H7 (cell line): Measurements from ENCODE around the gene ONECUT1. TPM values are rescaled to one million over a fixed set of nuclear protein-coding genes. Genes with fewer than 3 reads are reported as not detected.

Experiments used
- DNase-seq: peaks from one replicate; pipeline ENCODE4 v3.0.0; 2012
- H3K27me3 ChIP-seq: 2 replicates; pipeline ENCODE4 v1.6.0; 2011; ENCODE audit warnings: mild to moderate bottlenecking, low read length; ENCODE audit not compliant: control insufficient read depth, insufficient read depth
- H3K36me3 ChIP-seq: replicated peaks from 2 replicates; pipeline ENCODE4 v1.5.1; 2011; ENCODE audit warnings: low read length; ENCODE audit not compliant: control insufficient read depth, insufficient read depth
- H3K4me3 ChIP-seq: 2 replicates; pipeline ENCODE4 v1.5.1; 2011; ENCODE audit warnings: low read depth, mild to moderate bottlenecking, control low read depth, low read length, moderate library complexity; ENCODE audit not compliant: insufficient read depth
- total RNA-seq: library from RNA; depleted of rRNA; stranded (reverse); fragments of >200 nt; shearing (Covaris generic); gene quantifications from 2 replicates; pipeline ENCODE4 v1.2.3, GENCODE V29; 2014

ONECUT1 gene
- total RNA-seq, 1 experiment from 2014 or later = 8.0 TPM

DNA sequence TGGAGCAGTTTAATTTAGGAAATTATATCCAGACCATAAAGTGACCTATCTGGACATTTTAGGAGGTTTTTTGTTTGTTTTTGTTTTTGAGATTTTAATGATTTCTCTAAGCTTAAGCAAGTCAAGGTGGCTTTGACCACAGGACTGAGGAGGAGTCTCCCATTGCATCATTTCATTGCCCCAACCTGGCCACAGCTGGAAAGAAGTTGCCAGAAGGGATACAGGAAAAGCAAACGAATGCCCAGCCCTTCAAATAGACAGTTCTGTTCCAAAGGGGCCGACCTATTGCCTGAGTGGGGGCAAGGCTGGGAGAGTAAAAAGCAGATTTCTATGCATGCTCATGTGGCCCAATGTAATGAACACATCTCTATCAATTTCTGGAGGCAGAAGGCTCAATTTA is 12.0 kb upstream of the ONECUT1 start:
- no peak overlapping the region for H3K4me3 ChIP-seq
- peaks cover 81% of the 10 kb centered on the region; the same call in 1 of the 2 replicates for H3K27me3 ChIP-seq

DNA sequence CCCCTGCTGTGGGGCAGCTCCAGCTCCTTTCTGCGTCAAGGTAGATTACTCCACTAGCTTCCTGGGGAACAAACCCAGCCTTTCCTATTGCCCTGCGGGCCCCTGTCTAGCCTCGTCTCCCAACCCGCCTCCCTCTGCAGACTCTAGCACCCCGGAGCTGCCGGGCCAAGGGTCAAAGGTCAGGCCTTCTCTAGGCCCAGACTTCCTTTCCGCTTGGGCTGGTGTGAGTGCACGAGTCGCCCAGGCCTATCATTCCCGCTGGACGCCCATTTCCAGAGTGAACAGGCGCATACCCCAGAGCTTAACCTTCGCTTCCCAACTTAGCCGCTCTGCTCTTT is 11.6 kb upstream of the ONECUT1 start:
- no peak for DNase-seq
- peaks cover 81% of the 10 kb centered on the region; the same call in 1 of the 2 replicates for H3K27me3 ChIP-seq
- H3K4me3 ChIP-seq = no peak overlapping the region
- no peaks in the 10 kb centered on the region for H3K36me3 ChIP-seq

More for the DNA sequence above, 12.0 kb upstream of the ONECUT1 start:
- H3K36me3 ChIP-seq = no peaks in the 10 kb centered on the region
- no peak for DNase-seq

DNA sequence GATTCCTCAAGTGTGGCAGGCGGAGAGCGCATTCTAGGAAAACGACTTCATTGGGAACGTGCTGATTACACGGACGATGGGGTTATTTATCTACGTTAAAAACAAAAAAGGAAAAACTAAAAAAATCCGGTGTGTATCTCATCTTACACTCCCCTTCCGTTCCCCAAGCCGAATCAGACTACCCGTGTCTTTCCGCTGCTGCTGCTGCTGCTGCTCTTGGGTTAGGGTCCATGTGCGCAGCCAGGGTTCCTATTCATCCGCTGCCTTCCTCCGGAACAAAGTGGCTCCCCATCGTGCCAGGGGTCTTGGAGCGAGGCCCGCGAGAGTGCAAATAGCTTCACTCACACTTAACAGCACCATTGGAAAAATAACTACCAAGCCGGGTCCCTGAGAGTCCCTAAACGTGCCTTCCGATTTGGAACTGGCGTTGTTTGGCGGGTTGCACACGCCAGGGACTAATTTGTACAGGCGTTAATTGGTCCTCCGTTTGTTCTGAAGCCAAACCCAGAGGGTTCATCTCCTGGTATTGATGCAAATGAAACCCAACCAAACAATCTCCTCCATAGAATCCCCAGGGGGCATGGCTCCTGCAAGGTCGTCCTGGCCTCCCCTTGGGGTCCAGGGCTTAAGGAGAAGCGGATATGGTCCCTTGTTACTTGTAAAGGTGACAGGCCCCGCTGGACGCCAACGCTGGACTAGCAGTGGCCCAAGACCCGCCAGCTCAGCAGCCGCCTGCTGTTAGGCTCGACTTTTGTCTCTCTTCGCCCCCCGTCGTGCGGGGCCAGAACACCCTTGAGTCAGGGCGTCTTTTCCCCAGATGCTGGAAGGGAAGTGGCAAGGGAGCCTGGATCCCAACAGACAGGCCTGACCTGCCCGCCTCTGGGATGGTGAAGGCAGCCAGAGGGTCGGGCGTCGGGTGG is 11.0 kb upstream of the ONECUT1 start:
- Histone ChIP-seq H3K27me3 (peaks cover 81% of the 10 kb centered on the region; the same call in 1 of the 2 replicates), H3K4me3 (no peak overlapping the region)

DNA sequence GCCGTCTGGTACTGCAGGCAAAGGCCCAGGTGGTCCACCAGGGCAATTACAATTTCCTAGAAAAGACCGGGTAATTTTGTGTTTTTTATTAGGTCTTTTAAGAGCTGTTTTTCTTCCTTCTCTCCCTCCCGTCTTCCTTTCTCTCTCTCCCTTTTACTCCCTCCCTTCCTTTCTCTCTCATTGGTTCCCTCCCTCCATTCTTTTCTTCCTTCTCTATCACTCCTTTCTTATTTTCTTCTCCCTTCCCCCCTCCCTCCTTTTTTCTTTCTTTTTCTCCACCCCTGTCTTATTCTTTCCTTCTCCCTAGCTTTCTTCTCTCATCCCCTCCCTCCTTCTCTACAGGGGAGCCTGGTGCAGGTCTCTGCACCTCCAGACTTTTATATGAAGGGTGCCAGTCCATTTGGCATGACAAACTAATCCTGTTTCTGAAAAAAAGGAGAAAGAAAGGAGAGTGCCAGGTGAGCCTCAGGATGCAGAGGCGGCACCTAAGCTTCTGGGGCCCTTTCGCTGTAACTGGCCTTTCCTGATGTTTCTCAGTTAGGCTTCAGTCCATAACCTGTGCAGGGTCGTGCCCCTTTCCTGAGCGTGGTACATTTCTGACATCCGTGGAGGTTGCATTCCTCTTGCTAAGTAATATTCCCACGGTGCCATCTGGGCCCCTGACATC is 9.1 kb upstream of the ONECUT1 start:
- Histone ChIP-seq H3K4me3 (no peak overlapping the region), H3K27me3 (peaks cover 94% of the 10 kb centered on the region; the same call in 1 of the 2 replicates), H3K36me3 (no peaks in the 10 kb centered on the region)
- DNase-seq = no peak

More for the DNA sequence above, 11.0 kb upstream of the ONECUT1 start:
- H3K36me3 ChIP-seq = no peaks in the 10 kb centered on the region
- peak; percentile 65 for DNase-seq

DNA sequence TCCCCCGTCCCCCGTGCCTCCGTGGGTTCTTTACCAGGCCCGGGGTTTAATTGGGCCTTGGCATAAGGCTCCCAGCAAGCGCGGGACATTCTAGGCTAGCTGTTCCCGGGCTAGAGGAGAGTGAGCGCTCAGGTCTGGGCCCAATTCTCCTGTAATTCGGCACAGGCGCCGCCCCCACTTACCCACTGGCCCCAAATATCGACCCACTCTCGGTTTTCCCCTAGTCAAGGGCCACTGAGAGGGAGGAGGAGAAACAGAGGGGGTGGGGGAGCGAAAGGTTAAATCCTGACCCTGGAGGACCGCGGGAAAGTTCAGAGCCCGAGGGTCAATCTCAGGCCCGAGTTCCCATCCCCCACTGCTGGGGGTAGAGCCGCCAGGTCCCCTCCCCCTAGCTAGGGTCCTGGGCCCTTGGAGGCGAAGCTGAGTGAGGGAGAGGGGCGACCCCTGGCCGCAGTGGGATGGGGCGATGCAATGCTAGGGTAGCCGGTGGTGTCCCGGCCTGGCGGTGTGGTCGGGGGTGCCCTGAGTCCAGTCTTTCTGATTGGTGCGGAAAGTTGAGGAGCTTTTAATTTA is 8.5 kb upstream of the ONECUT1 start:
- H3K27me3 ChIP-seq = peaks cover 99% of the 10 kb centered on the region; the same call in 1 of the 2 replicates
- H3K4me3 ChIP-seq = peak overlapping the region; percentile 13; the same call in 1 of the 2 replicates
- no peaks in the 10 kb centered on the region for H3K36me3 ChIP-seq
- DNase-seq = peak; percentile 91

DNA sequence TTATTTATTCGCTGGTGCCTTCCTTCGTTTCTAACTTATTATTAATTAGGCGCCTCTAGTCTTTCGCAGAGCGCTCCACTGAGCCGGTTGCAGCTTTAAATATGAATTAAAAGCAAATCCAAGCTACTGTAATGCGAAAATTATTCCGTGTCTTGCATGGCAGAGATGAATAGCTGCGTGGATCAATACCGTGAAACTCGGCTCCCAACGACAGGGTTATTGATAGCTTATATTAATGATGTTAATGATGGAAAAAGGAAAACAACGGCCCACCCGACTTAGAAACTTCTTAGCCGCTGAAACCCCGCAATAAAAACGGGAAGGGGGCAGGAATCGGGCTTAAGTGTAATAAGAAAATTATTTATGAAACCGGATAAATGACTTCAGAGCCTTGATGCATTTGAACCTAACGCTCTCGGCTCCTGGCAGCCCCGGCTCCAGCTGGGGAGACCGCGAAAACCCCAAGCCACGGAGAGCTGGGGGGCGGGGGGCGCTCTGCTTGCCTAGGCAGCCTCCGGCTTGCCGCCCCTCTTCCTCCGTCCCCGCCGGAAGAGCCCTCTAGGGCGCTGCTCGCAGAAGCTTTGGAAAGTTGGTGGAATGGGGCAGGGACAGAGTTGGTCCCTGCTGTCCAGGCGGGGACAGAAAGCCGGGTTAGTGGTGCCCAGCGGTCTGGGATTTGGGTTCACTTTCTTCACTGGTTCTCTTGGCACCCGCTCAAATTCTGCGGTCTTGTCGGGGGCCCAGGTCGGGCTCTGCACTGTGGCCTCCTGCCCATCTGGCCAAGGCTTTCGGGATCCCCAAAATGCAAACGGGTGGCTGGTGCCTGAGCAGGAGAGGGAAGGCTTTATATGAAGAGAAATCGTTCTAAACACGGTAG is 7.7 kb upstream of the ONECUT1 start:
- Histone ChIP-seq H3K27me3 (peaks cover 99% of the 10 kb centered on the region; the same call in 1 of the 2 replicates), H3K36me3 (no peaks in the 10 kb centered on the region), H3K4me3 (peak overlapping the region; percentile 13; the same call in 1 of the 2 replicates)
- DNase-seq = peak; percentile 81

DNA sequence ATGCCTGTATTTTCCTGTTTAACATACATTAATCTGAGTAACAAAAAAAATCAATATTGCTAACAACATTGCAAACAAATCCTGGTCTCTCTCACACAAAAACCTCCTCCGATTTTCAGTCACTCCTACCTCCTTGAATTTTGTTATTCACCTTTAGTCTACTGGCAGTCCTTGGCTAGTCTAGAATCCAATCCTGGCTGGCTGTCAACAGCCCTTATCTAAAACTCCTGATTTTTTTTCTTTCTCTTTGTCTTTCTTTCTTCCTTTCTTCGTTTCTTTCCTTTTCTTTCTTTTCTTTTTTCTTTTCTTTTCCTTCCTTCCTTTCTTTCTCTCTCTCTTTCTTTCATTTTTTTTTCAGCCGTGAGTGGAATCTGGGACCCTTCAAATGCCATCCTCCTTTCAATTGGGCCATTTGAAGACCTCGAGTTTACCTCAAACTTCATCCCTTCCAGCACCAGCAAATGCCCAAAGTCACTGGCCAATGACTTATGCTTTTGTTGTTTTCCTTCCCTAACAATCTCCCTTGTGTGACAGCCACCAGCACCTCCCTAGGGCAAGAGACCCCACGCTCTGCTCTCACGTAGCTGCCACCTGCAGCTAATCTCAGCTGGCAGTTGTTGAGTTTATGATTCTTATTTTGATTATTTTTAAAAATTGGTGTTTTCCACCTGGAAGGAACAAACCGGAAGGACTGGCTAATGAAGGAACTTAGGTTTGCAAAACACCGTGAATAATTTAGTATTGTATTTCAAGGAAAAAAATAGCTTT is 6.8 kb upstream of the ONECUT1 start:
- Histone ChIP-seq H3K36me3 (no peaks in the 10 kb centered on the region), H3K27me3 (peaks cover 98% of the 10 kb centered on the region; the same call in 1 of the 2 replicates), H3K4me3 (no peak overlapping the region)
- DNase-seq = peak; percentile 33

DNA sequence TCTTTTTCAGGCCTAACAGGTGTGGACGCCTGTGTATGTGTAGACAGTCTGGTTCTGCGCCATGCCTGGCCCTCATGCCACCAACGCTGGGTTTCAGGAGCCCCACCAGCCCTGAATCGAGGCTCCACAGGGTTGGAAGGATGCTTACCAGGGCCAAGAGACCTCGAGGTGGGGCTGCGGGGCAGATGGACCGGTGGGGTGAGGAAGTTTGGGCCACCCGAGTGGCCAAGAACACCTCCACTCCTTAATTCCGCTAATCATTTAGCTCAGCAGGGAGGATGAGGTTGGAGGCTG is 6.0 kb upstream of the ONECUT1 start:
- Histone ChIP-seq H3K27me3 (peaks cover 98% of the 10 kb centered on the region; the same call in 1 of the 2 replicates), H3K4me3 (no peak overlapping the region), H3K36me3 (no peaks in the 10 kb centered on the region)
- DNase-seq = peak; percentile 32

DNA sequence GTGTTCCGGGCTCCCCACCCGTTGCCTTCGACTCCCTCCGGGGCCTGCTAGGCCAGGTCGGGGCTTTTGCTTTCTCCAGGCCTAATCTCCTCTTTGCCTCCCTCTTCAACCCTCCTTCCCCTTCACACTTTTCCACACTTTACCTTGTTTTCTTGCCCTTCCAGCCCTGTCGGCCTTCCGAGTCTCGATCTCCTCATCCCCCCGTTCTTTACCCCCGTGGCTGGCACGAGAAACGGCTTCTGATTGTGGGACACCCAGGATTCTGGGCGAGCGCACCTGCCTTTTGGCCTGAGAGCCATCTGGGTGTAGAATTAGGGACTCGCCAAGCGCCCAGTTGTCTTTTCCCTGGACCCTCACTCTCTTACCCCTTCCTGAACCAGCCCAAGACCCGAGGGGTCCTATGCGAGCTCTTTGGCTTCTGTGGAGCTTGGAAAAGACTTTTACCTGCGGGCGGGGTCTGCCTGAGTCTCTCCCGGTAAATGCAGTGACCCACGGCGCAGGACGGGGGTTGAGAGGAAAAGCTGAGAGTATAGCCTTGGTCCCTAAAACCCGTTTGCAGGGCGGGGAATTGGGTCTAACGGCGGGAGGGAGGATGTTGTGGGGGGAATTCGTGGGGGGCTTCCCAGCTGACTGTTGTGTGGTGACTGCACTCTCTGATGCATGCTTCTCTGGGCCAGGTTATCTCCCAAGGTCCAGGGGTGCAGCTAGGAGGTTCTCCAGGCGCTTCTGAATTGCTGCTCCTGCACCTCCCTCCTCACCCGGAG is 5.5 kb upstream of the ONECUT1 start:
- Histone ChIP-seq H3K4me3 (no peak overlapping the region), H3K36me3 (no peaks in the 10 kb centered on the region), H3K27me3 (peaks cover 97% of the 10 kb centered on the region; the same call in 1 of the 2 replicates)
- peak; percentile 75 for DNase-seq

DNA sequence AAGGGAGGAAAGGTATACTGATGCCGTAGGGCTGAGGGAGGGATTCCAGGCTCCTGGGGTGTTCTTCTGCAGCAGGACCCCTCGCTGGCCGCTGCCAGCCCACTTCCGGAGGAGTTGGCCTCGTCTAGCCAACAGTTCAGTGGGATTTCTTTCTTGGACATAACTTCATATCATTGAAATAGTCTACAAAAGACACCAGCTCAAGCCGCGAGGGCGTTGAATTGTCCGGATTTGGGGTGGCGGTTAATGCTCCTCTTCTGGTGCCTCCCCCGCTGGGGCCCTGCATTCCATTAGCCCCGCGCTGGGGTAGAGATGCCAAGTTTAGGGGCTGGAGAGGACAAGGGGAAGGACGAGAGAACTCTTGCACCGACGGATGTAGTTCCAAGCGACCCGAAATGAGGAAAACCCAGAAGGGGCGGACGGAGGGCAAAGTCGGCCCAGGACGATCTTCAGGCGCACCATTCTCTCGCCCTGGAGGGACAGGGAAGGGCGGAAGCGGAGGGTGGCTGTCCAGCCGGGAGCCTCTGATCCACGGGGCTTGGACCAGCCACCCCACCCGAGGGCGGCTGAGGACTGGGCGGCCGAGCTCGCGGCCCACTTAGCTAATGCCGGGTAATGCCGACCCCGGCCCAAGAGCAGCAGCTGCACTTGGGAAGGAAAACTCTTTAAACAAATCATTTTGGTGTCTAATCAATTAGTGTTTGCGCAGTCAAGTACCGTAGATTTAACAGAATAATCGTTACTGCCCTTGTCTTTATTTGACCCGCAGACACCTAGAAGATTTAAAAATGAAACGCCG is 4.7 kb upstream of the ONECUT1 start:
- no peaks in the 10 kb centered on the region for H3K36me3 ChIP-seq
- peak; percentile 74 for DNase-seq
- H3K27me3 ChIP-seq = peaks cover 94% of the 10 kb centered on the region; the same call in 1 of the 2 replicates
- H3K4me3 ChIP-seq = no peak overlapping the region

DNA sequence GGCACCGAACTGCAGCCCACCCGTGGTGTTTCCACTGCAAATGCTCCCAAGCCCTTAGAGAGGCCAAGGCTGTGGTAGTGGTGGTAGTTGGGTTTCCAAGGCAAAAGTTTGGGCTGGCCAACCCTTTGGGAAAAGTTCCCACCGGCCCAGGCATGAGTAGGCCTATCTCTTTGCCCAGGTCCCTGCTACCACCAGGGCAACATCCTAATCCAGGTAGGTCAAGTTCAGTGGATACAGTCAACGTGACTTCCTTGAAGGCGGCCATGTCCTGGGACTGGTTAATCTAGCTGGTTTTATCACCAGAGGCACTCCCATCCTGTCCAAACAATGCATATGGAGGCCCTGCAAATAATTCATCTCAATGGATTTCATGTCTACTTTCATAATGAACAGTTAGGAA is 1.6 kb upstream of the ONECUT1 start:
- Histone ChIP-seq H3K4me3 (no peak overlapping the region), H3K36me3 (no peaks in the 10 kb centered on the region), H3K27me3 (peaks cover 95% of the 10 kb centered on the region)
- peak; percentile 50 for DNase-seq

DNA sequence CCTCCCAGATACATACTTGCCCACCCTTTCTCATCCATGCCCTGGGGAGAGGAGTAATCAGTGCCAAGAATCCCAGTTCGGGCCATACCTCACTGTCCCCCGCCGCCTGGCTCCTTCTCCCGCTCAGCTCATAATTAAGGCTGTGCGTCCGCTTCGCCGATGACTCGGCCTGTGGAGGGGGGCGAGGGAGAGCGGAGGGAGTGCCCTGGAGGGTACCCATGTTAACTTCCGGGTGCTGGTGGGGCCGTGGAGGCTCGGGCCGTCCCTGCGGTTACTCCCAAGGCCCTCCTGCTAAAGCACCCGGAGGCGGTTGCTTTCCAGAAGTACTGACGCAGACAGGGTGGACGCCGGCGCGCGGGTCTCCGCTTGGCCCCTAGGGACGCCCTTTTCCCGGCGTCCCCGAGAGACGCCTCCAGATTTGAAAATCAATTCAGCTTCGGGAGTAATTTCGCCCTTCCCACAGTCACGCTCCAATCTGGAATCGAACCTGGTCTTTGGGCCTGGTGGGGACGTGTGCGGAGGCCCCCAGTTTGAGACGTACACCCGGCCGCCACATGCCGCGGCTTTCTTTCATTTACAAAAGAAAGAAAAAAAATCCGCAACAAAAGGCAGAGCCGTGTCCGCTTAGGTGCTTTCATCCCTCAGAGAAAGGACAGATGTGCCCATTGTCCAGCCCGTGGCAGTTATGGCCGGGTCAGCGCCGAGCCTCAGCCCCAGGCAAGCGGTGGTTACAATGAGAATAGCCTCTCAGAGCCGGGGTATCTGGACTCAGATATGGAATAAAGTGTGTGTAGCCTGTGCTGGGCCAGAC is 1.0 kb upstream of the ONECUT1 start:
- H3K4me3 ChIP-seq = peak overlapping the region; percentile 54
- no peaks in the 10 kb centered on the region for H3K36me3 ChIP-seq
- H3K27me3 ChIP-seq = peaks cover 95% of the 10 kb centered on the region
- peak; percentile 76 for DNase-seq
